Activated CD8-positive, alpha-beta T cell treated with anti-CD3 and anti-CD28 coated beads for 36 hours (primary cell): ENCODE data around the gene CAPG. TPM values are rescaled to one million over a fixed set of nuclear protein-coding genes. Genes with fewer than 3 reads are reported as not detected.

Source experiments
- ATAC-seq: fragments of 200-7000 bp; cut with Tn5 transposase; one replicate; pipeline ENCODE4 v1.10.0; 2021; ENCODE audit warnings: mild to moderate bottlenecking, moderate library complexity
- CTCF ChIA-PET: fragments of 350-600 bp; sonication (Branson Sonifier 250); formaldehyde crosslinking; loops from one replicate; lab custom pipeline; 2021; ENCODE audit warnings: antibody characterized with exemption; lab: Charles Lee
- POLR2A ChIA-PET: fragments of 350-600 bp; sonication (Branson Sonifier 250); formaldehyde crosslinking; loops from one replicate; lab custom pipeline; 2021; ENCODE audit warnings: antibody characterized with exemption; lab: Charles Lee
- DNase-seq: peaks from one replicate; pipeline ENCODE4 v3.0.0-alpha.2; 2020
- H3K27ac Mint-ChIP-seq: one replicate; pipeline ENCODE4 v1.8.0; 2021; ENCODE audit warnings: mild to moderate bottlenecking, mixed read lengths
- H3K27me3 Mint-ChIP-seq: one replicate; pipeline ENCODE4 v1.8.0; 2021; ENCODE audit warnings: mixed read lengths
- H3K36me3 Mint-ChIP-seq: one replicate; pipeline ENCODE4 v1.8.0; 2021; ENCODE audit warnings: low read depth, mixed read lengths
- H3K4me1 Mint-ChIP-seq: one replicate; pipeline ENCODE4 v1.8.0; 2021; ENCODE audit warnings: low read depth, mixed read lengths
- H3K4me3 Mint-ChIP-seq: one replicate; pipeline ENCODE4 v1.8.0; 2021; ENCODE audit warnings: mild to moderate bottlenecking, moderate library complexity, mixed read lengths
- H3K9me3 Mint-ChIP-seq: one replicate; pipeline ENCODE4 v1.8.0; 2021; ENCODE audit warnings: mixed read lengths
- CTCF ChIP-seq: fragments of 200-600 bp; IDR thresholded peaks from one replicate; pipeline ENCODE4 v1.8.0; 2022; ENCODE audit warnings: antibody characterized with exemption, mild to moderate bottlenecking
- intact Hi-C: fragments of 100-400 bp; cut with micrococcal nuclease; formaldehyde crosslinking; loops from one replicate; pipeline ENCODE4 v1.10.0; 2022
- total RNA-seq, 2 experiments: library from RNA; stranded (reverse); gene quantifications; one replicate each; pipeline ENCODE4 v1.2.3, GENCODE V29; 2021

CAPG gene
- total RNA-seq, 2 experiments from 2014 or later = 18.7 to 19.3 TPM

DNA sequence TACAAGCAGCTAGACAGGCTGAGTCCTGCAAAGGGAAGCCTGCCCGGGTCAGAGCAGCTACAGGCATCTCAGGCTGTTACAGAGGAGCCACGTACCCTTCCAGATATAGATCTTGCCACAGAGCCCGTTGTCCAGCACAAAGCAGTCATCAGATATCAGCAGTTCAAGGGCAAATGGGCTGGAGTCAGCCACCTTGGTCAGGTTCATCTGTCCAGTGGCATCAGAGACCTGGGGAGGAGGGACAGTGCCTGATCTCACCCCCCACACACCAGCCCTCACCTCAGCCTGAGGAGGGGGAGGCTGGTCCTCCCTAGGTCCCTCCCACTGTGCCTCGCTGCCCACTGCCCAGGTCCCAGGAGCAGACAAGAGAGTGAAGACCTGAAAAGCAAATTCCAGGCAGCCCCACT lies 12.2 kb downstream of the CAPG start:
- no peaks in the 10 kb centered on the region for H3K27me3 Mint-ChIP-seq
- no peak for TF ChIP-seq CTCF
- DNase-seq (no peak), ATAC-seq (no peak)
- peaks cover 3% of the 10 kb centered on the region for H3K4me1 Mint-ChIP-seq
- POLR2A ChIA-PET = interaction anchor here (0.8 kb wide), 1 partner anchor 148 kb away, joined by 3 read pairs; no protein-coding TSS in a partner anchor
- no peak overlapping the region for H3K27ac Mint-ChIP-seq
- no peak overlapping the region for H3K4me3 Mint-ChIP-seq
- peaks cover 2% of the 10 kb centered on the region for H3K36me3 Mint-ChIP-seq
- CTCF ChIA-PET = interaction anchor here (3.0 kb wide), 1 partner anchor 154 kb away, joined by 8 read pairs; no protein-coding TSS in a partner anchor
- no peaks in the 10 kb centered on the region for H3K9me3 Mint-ChIP-seq
- intact Hi-C loops = no loop called here

DNA sequence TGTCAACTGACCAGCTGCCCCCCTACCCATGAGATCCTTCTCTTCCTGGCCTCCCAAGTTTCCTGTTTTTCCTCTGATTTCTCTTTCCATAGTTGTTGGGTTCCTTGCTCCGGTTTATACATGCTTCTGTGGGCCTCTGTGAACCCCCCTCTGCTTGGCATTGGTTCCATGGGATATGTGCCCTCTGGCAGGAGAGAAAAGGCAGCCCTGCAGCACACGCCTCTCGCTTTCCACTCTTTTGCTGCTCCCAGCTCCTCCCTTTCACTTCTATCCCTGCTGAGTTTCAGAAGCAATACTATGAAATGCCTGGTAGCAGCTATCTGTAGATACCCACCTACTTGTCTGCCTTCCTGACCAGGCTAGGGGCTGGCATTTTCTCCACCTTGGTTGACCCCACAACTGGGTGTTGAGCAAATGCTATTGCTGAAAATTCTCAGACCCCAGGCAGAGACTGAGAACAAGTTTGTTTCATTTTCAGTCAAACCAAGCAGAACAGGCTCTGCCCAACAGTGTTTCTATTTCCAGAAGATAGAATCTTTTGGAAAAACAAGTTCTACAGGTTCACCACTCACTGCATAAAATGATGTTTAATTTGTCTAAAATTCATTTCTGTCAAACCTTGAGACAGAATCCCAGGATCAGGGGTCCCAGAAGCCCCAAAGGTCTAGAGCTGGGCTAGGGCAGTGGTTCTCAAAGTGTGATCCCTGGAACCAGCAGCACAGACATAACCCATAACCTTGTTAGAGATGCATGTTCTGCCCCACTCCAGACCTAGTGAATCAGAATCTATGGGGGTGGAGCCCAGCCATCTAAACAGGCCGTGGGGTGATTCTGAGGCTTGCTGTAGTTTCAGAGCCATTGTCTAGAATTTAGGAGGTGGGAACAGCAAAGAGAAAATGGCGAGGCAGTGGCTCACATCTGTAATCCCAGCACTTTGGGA lies 13.4 kb downstream of the CAPG start:
- intact Hi-C loops = no loop called here
- peaks cover 6% of the 10 kb centered on the region for H3K4me1 Mint-ChIP-seq
- H3K27me3 Mint-ChIP-seq = no peaks in the 10 kb centered on the region
- H3K36me3 Mint-ChIP-seq = no peaks in the 10 kb centered on the region
- ChIA-PET POLR2A (no interaction called here), CTCF (interaction anchor here (3.0 kb wide), 1 partner anchor 155 kb away, joined by 8 read pairs; no protein-coding TSS in a partner anchor)
- no peak for DNase-seq
- no peak for TF ChIP-seq CTCF
- H3K9me3 Mint-ChIP-seq = no peaks in the 10 kb centered on the region
- no peak overlapping the region for H3K4me3 Mint-ChIP-seq
- ATAC-seq = no peak
- no peak overlapping the region for H3K27ac Mint-ChIP-seq

GRCh38 chr2:85395912-85396475 lies 14.2 kb downstream of the CAPG start:
- H3K27ac Mint-ChIP-seq = no peak overlapping the region
- ChIA-PET CTCF (no interaction called here), POLR2A (no interaction called here)
- DNase-seq = no peak
- no peaks in the 10 kb centered on the region for H3K36me3 Mint-ChIP-seq
- no peaks in the 10 kb centered on the region for H3K27me3 Mint-ChIP-seq
- H3K4me3 Mint-ChIP-seq = no peak overlapping the region
- H3K9me3 Mint-ChIP-seq = no peaks in the 10 kb centered on the region
- no peak for ATAC-seq
- no peak for TF ChIP-seq CTCF
- H3K4me1 Mint-ChIP-seq = peaks cover 6% of the 10 kb centered on the region
- intact Hi-C loops = no loop called here

GRCh38 chr2:85394976-85395375 lies 15.2 kb downstream of the CAPG start:
- Mint-ChIP-seq H3K27ac (no peak overlapping the region), H3K36me3 (no peaks in the 10 kb centered on the region), H3K4me1 (peaks cover 6% of the 10 kb centered on the region), H3K27me3 (no peaks in the 10 kb centered on the region), H3K9me3 (no peaks in the 10 kb centered on the region), H3K4me3 (no peak overlapping the region)
- ChIA-PET POLR2A (interaction anchor here (0.5 to 1.4 kb wide), 3 partner anchors 10 to 752 kb away, joined by 3 to 4 read pairs (median 3); no protein-coding TSS in a partner anchor), CTCF (interaction anchor here (8.7 kb wide), 1 partner anchor 156 kb away, joined by 108 read pairs; no protein-coding TSS in a partner anchor)
- TF ChIP-seq CTCF = no peak
- DNase-seq = no peak
- intact Hi-C loops = no loop called here
- ATAC-seq = no peak
